Nephron (organoid): ENCODE results near the gene DEPP1.

Source experiments
- H3K27ac Mint-ChIP-seq, 3 experiments: 2 replicates each; pipeline ENCODE4 v1.8.0; 2020; ENCODE audit warnings: mixed read lengths in 3 of 3, mild to moderate bottlenecking in 2 of 3, moderate library complexity in 1 of 3
- H3K27me3 Mint-ChIP-seq: 2 replicates; pipeline ENCODE4 v1.8.0; 2021; ENCODE audit warnings: low read depth, mild to moderate bottlenecking, moderate library complexity, mixed read lengths
- H3K36me3 Mint-ChIP-seq: 2 replicates; pipeline ENCODE4 v1.8.0; 2020; ENCODE audit warnings: low read depth, mixed read lengths
- H3K4me1 Mint-ChIP-seq: 2 replicates; pipeline ENCODE4 v1.8.0; 2020; ENCODE audit warnings: mixed read lengths
- H3K4me3 Mint-ChIP-seq, 3 experiments: 2 replicates each; pipeline ENCODE4 v1.8.0; 2020; ENCODE audit warnings: mild to moderate bottlenecking in 3 of 3, mixed read lengths in 3 of 3, moderate library complexity in 2 of 3
- H3K9me3 Mint-ChIP-seq: 2 replicates; pipeline ENCODE4 v1.8.0; 2020; ENCODE audit warnings: mixed read lengths
- TF ChIP-seq, protein P1 (sequence below), 3 experiments: fragments of 200-600 bp; sonication (generic); IDR thresholded peaks; one replicate each; pipeline ENCODE4 v1.5.0; 2021; ENCODE audit warnings: antibody characterized with exemption in 3 of 3; ENCODE audit not compliant: unreplicated experiment in 3 of 3

DEPP1 gene

DNA sequence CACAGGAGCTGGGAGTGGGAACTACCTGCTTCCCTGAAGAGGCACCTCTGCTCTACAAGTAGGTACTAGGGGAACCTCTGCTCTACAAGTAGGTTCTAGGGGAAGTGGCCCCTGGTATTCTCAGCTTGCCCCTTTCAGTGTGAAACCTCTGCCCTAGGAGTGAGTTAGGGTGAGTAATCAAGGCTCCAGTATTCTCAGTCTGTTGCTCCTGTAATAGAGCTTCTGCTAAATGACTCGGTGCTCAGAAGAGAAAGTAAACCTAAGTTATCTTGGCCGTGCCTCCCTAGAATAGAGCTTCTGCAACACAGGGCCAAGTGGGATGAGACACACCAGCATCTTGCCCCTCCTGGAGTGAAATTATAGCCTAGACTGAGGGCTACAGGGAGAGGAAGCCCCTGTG is 32.4 kb downstream of the DEPP1 start:
- Mint-ChIP-seq H3K27me3 (no peaks in the 10 kb centered on the region), H3K27ac (peak overlapping the region in 2 of 3 experiments; percentile 59 to 65), H3K4me1 (peaks cover 50% of the 10 kb centered on the region), H3K36me3 (peaks cover 28% of the 10 kb centered on the region), H3K4me3 (peak overlapping the region in 1 of 3 experiments; percentile 40), H3K9me3 (peaks cover 33% of the 10 kb centered on the region)
- TF ChIP-seq, protein P1, sequence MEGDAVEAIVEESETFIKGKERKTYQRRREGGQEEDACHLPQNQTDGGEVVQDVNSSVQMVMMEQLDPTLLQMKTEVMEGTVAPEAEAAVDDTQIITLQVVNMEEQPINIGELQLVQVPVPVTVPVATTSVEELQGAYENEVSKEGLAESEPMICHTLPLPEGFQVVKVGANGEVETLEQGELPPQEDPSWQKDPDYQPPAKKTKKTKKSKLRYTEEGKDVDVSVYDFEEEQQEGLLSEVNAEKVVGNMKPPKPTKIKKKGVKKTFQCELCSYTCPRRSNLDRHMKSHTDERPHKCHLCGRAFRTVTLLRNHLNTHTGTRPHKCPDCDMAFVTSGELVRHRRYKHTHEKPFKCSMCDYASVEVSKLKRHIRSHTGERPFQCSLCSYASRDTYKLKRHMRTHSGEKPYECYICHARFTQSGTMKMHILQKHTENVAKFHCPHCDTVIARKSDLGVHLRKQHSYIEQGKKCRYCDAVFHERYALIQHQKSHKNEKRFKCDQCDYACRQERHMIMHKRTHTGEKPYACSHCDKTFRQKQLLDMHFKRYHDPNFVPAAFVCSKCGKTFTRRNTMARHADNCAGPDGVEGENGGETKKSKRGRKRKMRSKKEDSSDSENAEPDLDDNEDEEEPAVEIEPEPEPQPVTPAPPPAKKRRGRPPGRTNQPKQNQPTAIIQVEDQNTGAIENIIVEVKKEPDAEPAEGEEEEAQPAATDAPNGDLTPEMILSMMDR (IDR thresholded peaks at IDR 0.05; ENCODE audit: unreplicated experiment in 3 of 3): no peak

DNA sequence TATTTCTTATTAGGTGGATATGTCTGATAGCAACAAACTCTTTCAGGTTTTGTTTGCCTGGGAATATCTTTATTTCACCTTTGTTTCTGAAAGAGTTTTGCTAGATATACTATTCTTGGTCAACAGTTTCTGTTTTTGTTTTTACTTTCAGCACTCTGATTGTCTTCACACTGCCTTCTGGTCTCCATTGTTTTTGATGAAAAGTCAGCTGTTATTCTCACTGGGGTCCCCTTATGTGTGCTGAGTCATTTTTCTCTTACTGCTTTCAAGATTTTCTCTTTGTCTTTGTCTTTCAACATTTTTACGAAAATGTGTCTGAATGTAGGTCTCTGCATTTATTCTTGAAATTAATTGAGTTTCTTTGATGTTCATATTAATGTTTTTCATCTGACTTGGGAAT is 34.3 kb downstream of the DEPP1 start:
- H3K27ac Mint-ChIP-seq: no peak overlapping the region
- peaks cover 33% of the 10 kb centered on the region for H3K4me1 Mint-ChIP-seq
- TF ChIP-seq, protein P1 (IDR thresholded peaks at IDR 0.05; ENCODE audit: unreplicated experiment in 3 of 3): no peak
- H3K9me3 Mint-ChIP-seq: peaks cover 46% of the 10 kb centered on the region
- no peaks in the 10 kb centered on the region for H3K27me3 Mint-ChIP-seq
- H3K4me3 Mint-ChIP-seq: no peak overlapping the region
- H3K36me3 Mint-ChIP-seq: peaks cover 31% of the 10 kb centered on the region

DNA sequence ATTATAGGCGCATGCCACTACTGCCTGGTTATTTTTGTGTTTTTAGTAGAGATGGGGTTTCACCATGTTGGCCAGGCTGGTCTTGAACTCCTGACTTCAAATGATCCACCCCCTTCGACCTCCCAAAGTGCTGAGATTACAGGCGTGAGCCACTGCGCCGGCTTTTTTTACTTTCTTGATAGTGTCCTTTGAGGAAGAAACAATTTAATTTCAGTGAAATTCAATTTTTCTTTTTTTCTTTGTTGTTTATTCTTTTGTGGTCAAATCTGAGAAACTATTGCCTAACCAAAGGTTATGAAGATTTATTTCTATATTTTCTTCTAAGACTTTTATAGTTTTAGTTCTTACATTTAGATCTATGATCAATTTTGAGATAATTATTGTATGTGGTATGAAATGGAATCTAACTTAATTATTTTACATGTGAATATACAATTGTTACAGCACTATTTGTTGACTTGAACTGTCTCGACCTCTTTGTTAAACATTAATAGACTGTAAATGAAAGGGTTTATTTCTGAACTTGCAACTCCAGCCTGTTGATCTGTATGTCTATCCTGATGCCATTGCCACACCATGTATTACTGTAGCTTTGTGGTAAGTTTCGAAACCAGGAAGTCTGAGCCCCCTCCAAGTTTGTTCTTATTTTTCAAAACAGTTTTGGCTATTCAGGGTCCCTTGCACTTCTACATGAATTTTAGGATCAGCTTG is 38.8 kb downstream of the DEPP1 start:
- no peak overlapping the region for H3K4me3 Mint-ChIP-seq
- H3K36me3 Mint-ChIP-seq: peaks cover 27% of the 10 kb centered on the region
- peaks cover 40% of the 10 kb centered on the region for H3K9me3 Mint-ChIP-seq
- TF ChIP-seq, protein P1 (IDR thresholded peaks at IDR 0.05; ENCODE audit: unreplicated experiment in 3 of 3): no peak
- H3K4me1 Mint-ChIP-seq: peaks cover 17% of the 10 kb centered on the region
- H3K27me3 Mint-ChIP-seq: no peaks in the 10 kb centered on the region
- H3K27ac Mint-ChIP-seq: no peak overlapping the region

DNA sequence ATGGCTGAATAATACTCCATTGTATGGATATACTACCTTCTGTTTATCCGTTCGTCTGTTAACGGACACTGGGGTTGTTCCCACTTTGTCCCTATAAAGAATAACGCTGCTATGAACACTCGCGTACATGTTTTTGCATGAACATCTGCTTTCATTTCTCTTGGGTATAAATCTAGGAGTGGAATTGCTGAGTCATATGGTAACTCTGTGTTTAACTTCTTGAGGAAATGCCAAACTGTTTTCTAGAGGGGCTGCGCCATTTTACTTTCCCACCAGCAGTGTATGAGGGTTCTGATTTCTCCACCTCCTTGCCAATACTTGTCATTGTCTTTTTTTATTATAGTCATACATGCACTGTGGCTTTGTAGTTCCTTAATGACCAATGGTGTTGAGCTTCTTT is 39.7 kb downstream of the DEPP1 start:
- peaks cover 32% of the 10 kb centered on the region for H3K9me3 Mint-ChIP-seq
- peaks cover 22% of the 10 kb centered on the region for H3K36me3 Mint-ChIP-seq
- H3K4me3 Mint-ChIP-seq: no peak overlapping the region
- H3K4me1 Mint-ChIP-seq: peaks cover 17% of the 10 kb centered on the region
- no peak overlapping the region for H3K27ac Mint-ChIP-seq
- TF ChIP-seq, protein P1 (IDR thresholded peaks at IDR 0.05; ENCODE audit: unreplicated experiment in 3 of 3): no peak
- no peaks in the 10 kb centered on the region for H3K27me3 Mint-ChIP-seq

DNA sequence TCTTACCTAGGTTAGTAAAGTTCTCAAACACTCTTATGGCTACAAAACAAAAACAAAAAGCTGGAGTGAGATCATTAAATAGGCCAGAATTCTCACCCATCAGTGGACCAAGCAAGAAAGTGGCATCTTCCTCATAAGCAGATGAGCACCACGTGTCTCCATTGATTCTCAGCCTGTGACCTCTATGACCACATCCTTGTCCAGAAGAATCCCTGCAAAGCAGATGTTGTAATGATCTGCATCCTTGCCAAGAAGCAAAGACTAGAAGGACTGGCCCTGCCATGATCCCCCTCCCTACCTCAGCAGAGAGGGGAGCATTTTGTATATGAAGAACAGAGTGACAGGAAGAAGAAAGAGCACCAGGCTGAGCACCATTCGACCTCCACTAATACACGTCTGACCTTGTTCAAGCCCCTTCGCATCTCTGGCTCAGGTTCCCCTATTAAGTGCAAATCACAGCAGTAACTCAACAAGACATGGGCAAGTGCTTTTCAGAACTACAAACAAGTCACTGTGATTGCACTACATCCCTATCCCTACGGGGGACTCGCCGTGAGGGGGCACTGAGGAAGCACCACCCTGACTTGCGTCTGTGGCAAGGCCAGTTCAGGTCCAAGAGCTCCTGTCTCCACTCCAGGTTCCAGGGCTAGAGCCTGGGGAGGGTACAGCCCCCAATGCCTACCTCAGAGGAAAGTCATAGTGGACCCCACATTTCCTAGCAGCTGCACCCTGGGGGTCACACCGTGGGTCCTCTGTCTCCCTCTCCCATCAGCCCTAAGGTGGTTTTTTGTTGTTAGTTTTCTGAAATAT is 41.2 kb downstream of the DEPP1 start:
- peaks cover 15% of the 10 kb centered on the region for H3K36me3 Mint-ChIP-seq
- no peak overlapping the region for H3K27ac Mint-ChIP-seq
- TF ChIP-seq, protein P1 (IDR thresholded peaks at IDR 0.05; ENCODE audit: unreplicated experiment in 3 of 3): no peak
- H3K27me3 Mint-ChIP-seq: no peaks in the 10 kb centered on the region
- no peak overlapping the region for H3K4me3 Mint-ChIP-seq
- peaks cover 24% of the 10 kb centered on the region for H3K9me3 Mint-ChIP-seq
- H3K4me1 Mint-ChIP-seq: peaks cover 17% of the 10 kb centered on the region
